GM12892 (cell line): ENCODE measurements around the gene ALG6.

Experiments
- POLR2A ChIP-seq: IDR thresholded peaks from 2 replicates; pipeline ENCODE4 v1.6.1; 2011; ENCODE audit warnings: low read depth, low read length, control low read depth
- POLR2AphosphoS5 ChIP-seq: IDR thresholded peaks from 2 replicates; pipeline ENCODE4 v1.6.1; 2011; ENCODE audit warnings: low read depth, low read length, control low read depth

- TF ChIP-seq POLR2A (no peak), POLR2AphosphoS5 (no peak)
Measured at GRCh38 chr1:63403386-63403785, 36.0 kb downstream of the ALG6 start.
